UCSD-AML1 (cell line): ENCODE measurements around the gene FAM168B.

Source experiments
- DNase-seq: peaks from one replicate; lab custom pipeline; 2025; ENCODE audit not compliant: unreplicated experiment; lab: John Stamatoyannopoulos, UW

The FAM168B gene

GRCh38 chr2:131027566-131028528 lies 65.4 kb downstream of the FAM168B start:
- DNase-seq: no peak

- no peak for DNase-seq
These were observed 66.3 kb downstream of the FAM168B start for GRCh38 chr2:131026919-131027318.

GRCh38 chr2:131023758-131024157 lies 69.5 kb downstream of the FAM168B start:
- DNase-seq: no peak

- no peak for DNase-seq
These were observed 70.5 kb downstream of the FAM168B start for GRCh38 chr2:131022731-131023130.

- no peak for DNase-seq
These were observed 76.2 kb downstream of the FAM168B start for GRCh38 chr2:131016826-131017741.

- DNase-seq: no peak
These were observed 77.5 kb downstream of the FAM168B start for GRCh38 chr2:131015764-131016163.

- no peak for DNase-seq
These were observed 79.1 kb downstream of the FAM168B start for GRCh38 chr2:131014141-131014540.

GRCh38 chr2:131011486-131011885 lies 81.8 kb downstream of the FAM168B start:
- no peak for DNase-seq

GRCh38 chr2:131010566-131010965 lies 82.7 kb downstream of the FAM168B start:
- no peak for DNase-seq

- no peak for DNase-seq
These were observed 83.4 kb downstream of the FAM168B start for GRCh38 chr2:131009713-131010475.

- no peak for DNase-seq
These were observed 84.3 kb downstream of the FAM168B start for GRCh38 chr2:131008967-131009366.

GRCh38 chr2:131006561-131006960 lies 86.7 kb downstream of the FAM168B start:
- DNase-seq: no peak

- DNase-seq: no peak
These were observed 87.9 kb downstream of the FAM168B start for GRCh38 chr2:131005216-131005935.

- no peak for DNase-seq
These were observed 88.6 kb downstream of the FAM168B start for GRCh38 chr2:131004446-131005209.

GRCh38 chr2:130998561-130998960 lies 94.7 kb downstream of the FAM168B start:
- no peak for DNase-seq
